ENCODE measurements around the gene TPM1. TPM values are rescaled to one million over a fixed set of nuclear protein-coding genes. Genes with fewer than 3 reads are reported as not detected.

TPM1 gene
- total RNA-seq, 1 experiment from 2014 or later: 174 TPM

- CTCF ChIA-PET: interaction anchor here (0.6 to 1.9 kb wide), 8 partner anchors 13 to 289 kb away, joined by 3 to 9 read pairs (median 4); no protein-coding TSS in a partner anchor
- H3K27me3 ChIP-seq (ENCODE audit: insufficient read depth, low read depth): no peaks in the 10 kb centered on the region
- H3K4me3 ChIP-seq: peak overlapping the region; percentile 80
- H3K9me3 ChIP-seq (ENCODE audit: insufficient read depth, low read depth): no peaks in the 10 kb centered on the region
- H3K4me1 ChIP-seq (replicated peaks; ENCODE audit: insufficient read depth): peaks cover 50% of the 10 kb centered on the region
- TF ChIP-seq EZH2 (IDR thresholded peaks at IDR 0.05; ENCODE audit: low read depth) (no peak), CTCF (conservative IDR thresholded peaks at IDR 0.05) (no peak)
- intact Hi-C loops (cut with micrococcal nuclease; ENCODE audit: unreplicated experiment): loop anchor here (5.0 to 10.0 kb wide), 4 partner anchors 122 to 455 kb away; partner anchors contain the start of gene USP3
- no TSS peak for BruUV-seq (replicated peaks)
- no peak for DNase-seq
- H3K36me3 ChIP-seq (ENCODE audit: low read depth): peaks cover 47% of the 10 kb centered on the region; the same call in 1 of the 2 replicates
- peaks cover 7% of the 10 kb centered on the region for H4K20me1 ChIP-seq (ENCODE audit: insufficient read depth)
- no peak overlapping the region for H2AFZ ChIP-seq
- POLR2A ChIA-PET (ENCODE audit: unreplicated experiment): interaction anchor here (0.5 to 0.7 kb wide), 7 partner anchors 10 to 484 kb away, joined by 3 to 7 read pairs (median 3); no protein-coding TSS in a partner anchor
- H3K9me2 ChIP-seq (ENCODE audit: insufficient read depth): no peaks in the 10 kb centered on the region
- H3K27ac ChIP-seq: peak overlapping the region; percentile 68
- peaks cover 92% of the 10 kb centered on the region for H3K79me2 ChIP-seq (ENCODE audit: low read depth)
- H3F3A ChIP-seq (ENCODE audit: insufficient read depth, low read depth): peaks cover 34% of the 10 kb centered on the region
- peak overlapping the region; percentile 98 for H3K4me2 ChIP-seq
These were observed 4.6 kb downstream of the TPM1 start for GRCh38 chr15:63046917-63047760.

- ChIA-PET CTCF (interaction anchor here (0.6 to 1.9 kb wide), 10 partner anchors 14 to 484 kb away, joined by 3 to 9 read pairs (median 4); no protein-coding TSS in a partner anchor), POLR2A (ENCODE audit: unreplicated experiment) (interaction anchor here (0.5 to 0.7 kb wide), 7 partner anchors 10 to 277 kb away, joined by 3 to 8 read pairs (median 3); no protein-coding TSS in a partner anchor)
- Histone ChIP-seq H3K4me1 (replicated peaks; ENCODE audit: insufficient read depth) (peaks cover 50% of the 10 kb centered on the region), H2AFZ (no peak overlapping the region), H3F3A (ENCODE audit: insufficient read depth, low read depth) (peaks cover 34% of the 10 kb centered on the region), H4K20me1 (ENCODE audit: insufficient read depth) (peaks cover 7% of the 10 kb centered on the region), H3K27me3 (ENCODE audit: insufficient read depth, low read depth) (no peaks in the 10 kb centered on the region), H3K27ac (peak overlapping the region; percentile 68), H3K4me3 (peak overlapping the region; percentile 80; the same call in 1 of the 2 replicates), H3K9me2 (ENCODE audit: insufficient read depth) (no peaks in the 10 kb centered on the region), H3K79me2 (ENCODE audit: low read depth) (peaks cover 95% of the 10 kb centered on the region), H3K36me3 (ENCODE audit: low read depth) (peaks cover 47% of the 10 kb centered on the region; the same call in 1 of the 2 replicates), H3K4me2 (peak overlapping the region; percentile 98), H3K9me3 (ENCODE audit: insufficient read depth, low read depth) (no peaks in the 10 kb centered on the region)
- no peak for DNase-seq
- BruUV-seq (replicated peaks): no TSS peak
- intact Hi-C loops (cut with micrococcal nuclease; ENCODE audit: unreplicated experiment): loop anchor here (1.0 to 10.0 kb wide), 9 partner anchors 45 to 455 kb away; partner anchors contain the start of genes RPS27L and USP3
- TF ChIP-seq EZH2 (IDR thresholded peaks at IDR 0.05; ENCODE audit: low read depth) (no peak), CTCF (conservative IDR thresholded peaks at IDR 0.05) (no peak)
These were observed 5.2 kb downstream of the TPM1 start for GRCh38 chr15:63047792-63048114.

GRCh38 chr15:63048115-63048775 lies 5.7 kb downstream of the TPM1 start:
- Histone ChIP-seq H2AFZ (no peak overlapping the region), H3F3A (ENCODE audit: insufficient read depth, low read depth) (peaks cover 34% of the 10 kb centered on the region), H4K20me1 (ENCODE audit: insufficient read depth) (peaks cover 7% of the 10 kb centered on the region), H3K4me1 (replicated peaks; ENCODE audit: insufficient read depth) (peaks cover 50% of the 10 kb centered on the region), H3K4me3 (peak overlapping the region; percentile 80), H3K36me3 (ENCODE audit: low read depth) (peaks cover 52% of the 10 kb centered on the region; the same call in 1 of the 2 replicates), H3K27ac (peak overlapping the region; percentile 68), H3K79me2 (ENCODE audit: low read depth) (peaks cover 95% of the 10 kb centered on the region), H3K9me2 (ENCODE audit: insufficient read depth) (no peaks in the 10 kb centered on the region), H3K27me3 (ENCODE audit: insufficient read depth, low read depth) (no peaks in the 10 kb centered on the region), H3K4me2 (peak overlapping the region; percentile 98), H3K9me3 (ENCODE audit: insufficient read depth, low read depth) (no peaks in the 10 kb centered on the region)
- POLR2A ChIA-PET (ENCODE audit: unreplicated experiment): interaction anchor here (0.6 to 0.7 kb wide), 7 partner anchors 11 to 277 kb away, joined by 3 to 9 read pairs (median 4); no protein-coding TSS in a partner anchor
- peak; percentile 79 to 93 for DNase-seq
- TF ChIP-seq CTCF (conservative IDR thresholded peaks at IDR 0.05) (peak; percentile 80), EZH2 (IDR thresholded peaks at IDR 0.05; ENCODE audit: low read depth) (no peak)
- intact Hi-C loops (cut with micrococcal nuclease; ENCODE audit: unreplicated experiment): loop anchor here (1.0 to 10.0 kb wide), 9 partner anchors 45 to 454 kb away; partner anchors contain the start of genes RPS27L and USP3
- CTCF ChIA-PET: interaction anchor here (0.6 to 1.9 kb wide), 11 partner anchors 14 to 597 kb away, joined by 3 to 9 read pairs (median 4); no protein-coding TSS in a partner anchor
- BruUV-seq (replicated peaks): no TSS peak

Measured in PC-9 (cell line).